GM19372 (cell line): ENCODE measurements around the gene VGLL3.
"Not testable (repeated sequence)": the region's sequence is repeated elsewhere in the genome, so short reads cannot be mapped to it uniquely, and the experiment has no call there.

Experiments used
- ATAC-seq: cut with Tn5 transposase; IDR thresholded peaks from one replicate; pipeline ENCODE4 v1.9.1; 2021; ENCODE audit warnings: mild to moderate bottlenecking, low read depth, moderate library complexity; ENCODE audit not compliant: unreplicated experiment

VGLL3 gene

DNA sequence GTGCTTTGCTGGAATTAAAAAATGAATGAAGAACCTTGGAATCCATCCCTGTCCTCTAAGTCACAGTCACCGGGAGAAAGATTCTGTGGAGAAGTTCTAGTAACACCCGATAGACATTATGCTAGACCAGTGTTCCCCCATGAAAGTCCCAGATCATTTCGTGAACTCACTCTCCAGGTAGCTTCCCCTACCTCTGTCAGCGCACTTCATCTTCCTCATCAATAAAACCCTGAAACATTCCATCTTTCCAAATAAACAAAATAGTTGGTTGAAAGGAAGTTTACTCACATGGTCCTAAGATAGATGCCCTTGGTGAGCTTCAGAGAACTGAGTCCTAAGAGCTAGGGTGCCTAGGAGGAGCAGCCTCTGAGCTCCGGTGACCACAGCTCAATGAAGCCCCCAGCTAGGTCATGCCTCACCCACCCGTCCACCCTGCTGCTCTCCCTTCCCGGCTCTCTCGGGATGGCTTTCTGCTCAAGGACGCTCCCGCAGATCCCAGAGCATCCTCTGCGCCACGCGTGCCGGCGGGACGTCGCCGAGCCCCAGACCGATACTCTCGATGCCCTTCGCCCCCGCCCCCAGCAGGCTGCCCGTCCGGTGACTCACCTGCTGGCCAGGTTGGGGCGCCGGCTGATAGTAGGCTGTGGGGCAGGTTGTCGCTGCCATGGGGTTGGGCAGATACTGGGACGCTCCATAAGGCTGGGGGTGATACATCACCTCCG lies 776 bp downstream of the VGLL3 start:
- no peak for ATAC-seq

- ATAC-seq: no peak
These were observed 1.3 kb downstream of the VGLL3 start for GRCh38 chr3:86989611-86990010.

DNA sequence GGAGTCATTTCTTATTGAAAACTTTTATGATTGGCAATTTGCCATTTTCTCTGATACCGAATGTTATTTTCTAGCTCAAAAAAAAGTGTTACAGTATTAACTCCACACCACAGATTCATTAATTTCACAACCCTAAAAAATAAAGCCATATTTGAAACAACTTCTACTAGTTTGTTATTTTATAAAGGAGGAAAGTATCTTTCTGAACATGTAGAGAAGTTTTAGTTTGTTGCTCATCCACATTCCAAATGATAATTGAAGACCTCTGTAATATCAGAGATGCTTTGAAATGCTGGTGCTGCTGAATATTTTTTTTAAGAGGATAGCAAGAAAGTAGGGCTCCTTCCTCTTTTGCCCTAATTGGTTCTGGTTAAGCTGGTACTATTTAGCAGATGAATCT lies 1.9 kb downstream of the VGLL3 start:
- ATAC-seq: no peak

- ATAC-seq: no peak
These were observed 2.7 kb downstream of the VGLL3 start for GRCh38 chr3:86988235-86988634.

- ATAC-seq: no peak
These were observed 3.6 kb downstream of the VGLL3 start for GRCh38 chr3:86987421-86987715.

- no peak for ATAC-seq
These were observed 4.1 kb downstream of the VGLL3 start for GRCh38 chr3:86986671-86987420.

DNA sequence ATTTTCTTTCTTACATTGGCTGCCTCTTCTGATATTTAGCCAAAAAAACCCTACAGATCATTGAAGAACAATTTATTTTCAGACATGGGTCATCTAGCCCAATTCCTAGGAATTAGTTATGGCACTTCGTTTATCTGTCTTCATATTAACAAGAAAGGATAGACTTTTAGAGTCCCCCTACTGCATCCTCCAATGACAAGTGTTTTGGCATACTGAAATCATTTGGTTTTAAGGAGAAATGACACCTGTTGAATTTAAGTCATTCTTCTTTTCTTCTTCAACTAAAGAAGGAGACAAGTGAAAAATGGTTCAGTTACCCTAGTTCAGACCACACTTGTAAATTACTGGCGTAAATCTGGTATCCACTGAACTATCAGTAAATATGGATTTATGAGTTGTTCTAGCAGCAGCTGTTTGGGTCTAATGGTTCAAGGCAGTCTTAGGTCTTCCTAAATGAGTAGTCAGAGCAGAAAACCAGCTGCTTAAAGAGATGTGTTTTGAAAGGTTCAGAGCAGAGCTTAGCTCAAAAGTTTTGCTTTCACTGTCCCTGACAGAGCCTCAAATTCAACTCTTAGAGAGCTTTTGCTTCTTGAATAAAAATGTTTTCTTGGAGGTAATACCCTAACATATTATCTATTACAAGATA lies 5.6 kb downstream of the VGLL3 start:
- no peak for ATAC-seq

DNA sequence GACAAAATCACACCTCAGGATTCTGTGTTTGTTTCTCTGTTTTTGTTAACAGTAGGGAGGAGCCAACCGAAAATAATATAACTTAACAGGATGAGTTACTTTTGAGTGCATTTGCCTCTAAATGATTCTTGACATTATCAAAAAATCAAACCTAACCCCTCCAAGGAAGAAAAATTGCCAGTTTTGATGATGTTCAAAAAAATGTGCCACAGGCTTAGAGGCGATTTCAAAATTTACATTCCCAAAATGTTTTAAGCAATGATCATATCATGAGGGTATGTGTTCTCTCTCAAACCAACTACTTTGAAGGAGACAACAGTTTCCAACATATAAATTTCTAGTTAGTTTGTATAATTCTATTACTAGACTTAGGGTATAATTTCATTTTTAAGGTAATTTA lies 6.7 kb downstream of the VGLL3 start:
- ATAC-seq: no peak

DNA sequence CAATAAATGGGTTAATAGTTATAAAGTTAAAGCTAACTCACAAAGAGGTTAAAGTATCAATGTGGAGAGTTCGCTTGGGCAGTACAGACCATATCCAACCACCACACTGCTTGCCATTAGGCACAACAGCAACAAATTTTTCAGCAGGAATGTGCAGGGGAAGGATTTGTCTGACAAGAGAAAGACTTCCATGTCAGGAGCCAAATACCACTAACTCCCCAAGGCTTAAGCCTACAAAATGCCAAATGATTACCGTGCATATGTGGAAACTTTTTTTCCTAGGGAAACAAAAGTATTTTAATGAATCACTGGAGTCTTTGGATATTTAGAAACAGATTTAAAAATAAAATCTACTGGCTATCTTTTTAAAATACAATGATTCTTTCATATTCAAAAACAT lies 8.1 kb downstream of the VGLL3 start:
- ATAC-seq: no peak

DNA sequence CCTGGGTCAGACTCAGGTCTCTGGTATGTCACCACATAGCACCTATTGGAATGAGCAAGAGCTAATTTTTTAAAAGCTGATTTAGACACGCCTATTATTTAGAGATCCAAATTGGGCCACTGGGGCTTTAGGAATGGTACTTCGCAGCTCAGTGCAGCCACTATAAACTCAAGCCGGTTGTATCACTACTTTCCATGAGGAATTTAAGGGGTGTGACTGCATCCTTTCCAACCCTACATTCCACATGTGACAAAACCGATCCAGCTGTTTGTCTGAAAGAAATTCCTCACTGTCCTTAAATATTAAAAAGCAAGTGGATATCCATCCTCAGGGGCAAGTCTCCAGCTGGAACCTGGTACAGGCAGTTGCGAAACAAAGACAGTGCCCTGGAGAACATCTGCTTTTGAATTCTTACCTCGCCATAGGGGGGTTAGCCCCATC lies 12.8 kb downstream of the VGLL3 start:
- no peak for ATAC-seq

DNA sequence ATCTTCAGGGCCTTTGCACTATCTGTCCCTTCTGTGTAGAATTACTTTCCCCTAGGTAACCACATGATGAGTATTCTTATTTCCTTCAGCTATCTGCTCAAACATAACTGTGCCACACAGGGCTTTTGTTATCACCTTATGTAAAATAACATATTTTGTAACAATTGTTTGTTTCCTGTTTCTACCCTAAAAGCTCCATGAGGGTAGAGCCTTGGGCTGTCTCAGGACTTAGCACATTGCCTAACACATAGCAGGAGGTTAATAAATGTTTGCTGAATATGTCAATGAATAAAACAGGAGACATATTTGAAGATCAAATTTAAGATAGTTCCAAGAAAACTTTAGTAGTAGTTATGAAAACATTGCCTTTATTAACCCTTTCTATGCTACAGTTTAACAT lies 14.7 kb downstream of the VGLL3 start:
- no peak for ATAC-seq

- ATAC-seq: not testable (repeated sequence)
These were observed 16.8 kb downstream of the VGLL3 start for GRCh38 chr3:86974177-86974576.

GRCh38 chr3:86973440-86973839 lies 17.5 kb downstream of the VGLL3 start:
- no peak for ATAC-seq

DNA sequence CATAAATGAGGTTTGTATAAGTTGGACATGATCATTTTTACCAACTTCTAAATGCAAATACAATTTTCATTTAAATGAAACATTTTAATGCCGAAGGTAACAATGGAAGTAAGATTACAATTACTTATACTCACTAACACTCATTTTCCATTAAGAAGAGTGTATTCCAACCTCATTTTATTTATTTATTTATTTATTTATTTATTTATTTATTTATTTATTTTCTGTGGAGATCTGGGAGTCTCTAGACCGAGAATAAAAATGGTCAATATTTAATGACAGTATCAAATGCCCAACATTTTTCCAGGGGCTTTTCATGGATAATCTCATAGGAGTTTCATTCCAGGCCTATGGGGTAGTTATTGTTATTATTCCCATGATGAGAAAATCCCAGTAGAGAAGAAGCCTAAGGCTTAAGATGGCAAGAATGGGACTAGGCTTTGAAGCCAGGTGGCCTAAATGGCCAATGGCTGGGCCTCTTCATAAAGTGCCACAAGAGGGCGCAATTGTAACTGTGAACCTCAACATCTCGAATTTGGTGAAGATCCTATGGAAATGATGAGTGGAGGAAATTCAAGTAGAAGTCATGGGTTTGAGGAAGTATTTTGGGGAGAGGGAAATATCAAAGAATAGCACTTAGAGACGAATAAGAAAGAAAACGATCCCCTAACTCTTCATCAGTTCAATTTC lies 21.3 kb downstream of the VGLL3 start:
- no peak for ATAC-seq

- no peak for ATAC-seq
These were observed 22.6 kb downstream of the VGLL3 start for GRCh38 chr3:86968244-86968932.

GRCh38 chr3:86967062-86967461 lies 23.9 kb downstream of the VGLL3 start:
- no peak for ATAC-seq

- no peak for ATAC-seq
These were observed 25.8 kb downstream of the VGLL3 start for GRCh38 chr3:86965166-86965565.

DNA sequence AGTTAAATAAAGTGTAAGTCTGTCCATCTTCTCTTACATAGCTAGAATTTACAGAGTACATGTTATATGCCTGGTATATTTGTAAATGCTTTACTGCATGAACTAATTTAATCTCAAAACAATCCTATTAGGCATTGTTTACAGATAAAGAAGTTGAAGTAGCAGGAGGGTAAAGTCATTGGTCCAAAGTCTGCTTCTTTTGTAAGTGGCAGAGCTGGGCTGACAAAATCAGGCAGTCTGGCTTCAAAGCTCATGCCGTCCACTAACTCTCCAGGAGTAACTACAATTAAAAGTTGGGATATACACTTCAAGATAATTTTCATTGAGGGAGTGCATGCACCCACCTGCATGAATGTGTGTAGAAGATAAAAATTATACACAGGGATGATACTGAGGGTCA lies 27.3 kb downstream of the VGLL3 start:
- no peak for ATAC-seq

DNA sequence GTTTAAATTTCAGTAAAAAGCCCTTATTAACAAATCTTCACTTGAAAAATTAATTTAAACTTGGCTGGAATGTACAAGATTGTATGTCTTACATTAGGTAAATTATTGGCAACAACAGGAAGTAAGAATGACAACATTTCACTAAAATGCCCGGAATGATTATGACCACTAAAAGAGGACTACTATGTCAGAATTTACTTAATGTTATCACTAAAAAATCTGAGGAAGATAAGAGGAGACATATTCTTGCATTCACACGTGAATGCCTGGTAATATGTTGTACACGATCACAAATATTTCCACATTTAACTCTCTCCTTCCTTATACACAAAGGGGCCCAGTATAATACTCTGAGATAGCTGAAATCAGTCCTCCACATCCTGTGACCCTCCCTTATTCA lies 29.7 kb downstream of the VGLL3 start:
- no peak for ATAC-seq

- ATAC-seq: no peak
These were observed 30.4 kb downstream of the VGLL3 start for GRCh38 chr3:86960550-86960949.

- ATAC-seq: no peak
These were observed 32.4 kb downstream of the VGLL3 start for GRCh38 chr3:86958534-86958933.
